T-cell (primary cell): ENCODE measurements around the gene ZFAND2A. TPM values are rescaled to one million over a fixed set of nuclear protein-coding genes. Genes with fewer than 3 reads are reported as not detected.
"Not testable (repeated sequence)": the region's sequence is repeated elsewhere in the genome, so short reads cannot be mapped to it uniquely, and the experiment has no call there.

ENCODE experiments used
- ATAC-seq, 4 experiments: fragments of 200-7000 bp in 3 of 4; fragments of 150-1000 bp in 1 of 4; cut with Tn5 transposase; replicated peaks in 1 of 4; 1 replicate in 3 of 4; 2 replicates in 1 of 4; pipeline ENCODE4 v1.10.0; 2021; ENCODE audit warnings: moderate library complexity in 3 of 4, mild to moderate bottlenecking in 2 of 4, moderate number of reproducible peaks in 1 of 4
- CTCF ChIA-PET, 2 donors: fragments of 300-600 bp; sonication (Branson Sonifier 250); formaldehyde crosslinking; loops; one replicate each; lab custom pipeline; 2022; ENCODE audit warnings: antibody characterized with exemption in 2 of 2; lab: Charles Lee
- POLR2A ChIA-PET, 2 donors: fragments of 300-600 bp; sonication (Branson Sonifier 250); formaldehyde crosslinking; loops; one replicate each; lab custom pipeline; 2022; ENCODE audit warnings: antibody characterized with exemption in 2 of 2; lab: Charles Lee
- DNase-seq, 35 experiments: peaks; one replicate each; pipeline versions ENCODE4 v3.0.0 to v3.0.0-alpha.2; 2013 to 2023
- H3K27ac ChIP-seq: one replicate; pipeline ENCODE4 v1.5.1; 2013; ENCODE audit warnings: low read length
- H3K27me3 ChIP-seq, 2 experiments: replicated peaks in 1 of 2; 1 replicate in 1 of 2; 2 replicates in 1 of 2; pipeline versions ENCODE4 v1.6.1 to v1.7.0; 2013; ENCODE audit warnings: low read length in 1 of 2, mixed read lengths in 1 of 2; ENCODE audit not compliant: control insufficient read depth in 2 of 2, insufficient read depth in 2 of 2; ENCODE audit errors: extremely low read depth in 1 of 2
- H3K36me3 ChIP-seq, 2 donors: 1 replicate in 1 of 2; 2 replicates in 1 of 2; pipeline versions ENCODE4 v1.6.1 to v1.7.0; 2013; ENCODE audit warnings: low read length in 1 of 2; ENCODE audit not compliant: control insufficient read depth in 2 of 2, insufficient read depth in 1 of 2; ENCODE audit errors: extremely low read depth in 1 of 2
- H3K4me1 ChIP-seq, 2 experiments: 1 replicate in 1 of 2; 2 replicates in 1 of 2; pipeline versions ENCODE4 v1.6.1 to v1.7.0; 2013; ENCODE audit warnings: low read length in 2 of 2, mixed read lengths in 1 of 2; ENCODE audit not compliant: insufficient read depth in 2 of 2, control insufficient read depth in 1 of 2; ENCODE audit errors: extremely low read depth in 1 of 2
- H3K4me3 ChIP-seq, 2 donors: 1 replicate in 1 of 2; 2 replicates in 1 of 2; pipeline versions ENCODE4 v1.5.1 to v1.7.0; 2013; ENCODE audit warnings: mild to moderate bottlenecking in 2 of 2, low read length in 1 of 2, moderate library complexity in 1 of 2; ENCODE audit not compliant: control insufficient read depth in 1 of 2; ENCODE audit errors: extremely low read depth in 1 of 2
- H3K9me3 ChIP-seq: 2 replicates; pipeline ENCODE4 v1.7.0; 2013
- H3K27ac Mint-ChIP-seq, 2 donors: one replicate each; pipeline ENCODE4 v1.8.0; 2020 to 2021; ENCODE audit warnings: mild to moderate bottlenecking in 2 of 2, mixed read lengths in 2 of 2
- H3K27me3 Mint-ChIP-seq, 2 donors: one replicate each; pipeline ENCODE4 v1.8.0; 2021 to 2022; ENCODE audit warnings: mixed read lengths in 2 of 2
- H3K36me3 Mint-ChIP-seq: one replicate; pipeline ENCODE4 v1.8.0; 2021; ENCODE audit warnings: mixed read lengths
- H3K4me1 Mint-ChIP-seq, 3 donors: one replicate each; pipeline ENCODE4 v1.8.0; 2020 to 2022; ENCODE audit warnings: mixed read lengths in 3 of 3, mild to moderate bottlenecking in 1 of 3
- H3K4me3 Mint-ChIP-seq, 3 donors: one replicate each; pipeline ENCODE4 v1.8.0; 2020 to 2022; ENCODE audit warnings: mild to moderate bottlenecking in 3 of 3, mixed read lengths in 3 of 3, moderate library complexity in 3 of 3
- H3K9me3 Mint-ChIP-seq, 3 donors: one replicate each; pipeline ENCODE4 v1.8.0; 2020 to 2022; ENCODE audit warnings: mixed read lengths in 3 of 3
- WGBS: methylation state at CpG from one replicate; pipeline ENCODE4 v1.1.5; 2013; ENCODE audit warnings: missing lambda C conversion rate; ENCODE audit not compliant: insufficient coverage; 5-methylcytosine and 5-hydroxymethylcytosine counted together
- total RNA-seq, 35 experiments: library from RNA in 6 of 35; stranded (reverse) in 6 of 35; fragments of 120-200 nt in 1 of 35; gene quantifications; one replicate each; pipeline versions ENCODE4 v1.2.1 to v1.2.4 and lab custom pipeline; 2013 to 2026

Gene ZFAND2A
- total RNA-seq, 5 donors from 2014 or later (not counting 1 experiment from before 2014, with no cell fraction given) = 26.6 to 77.3 (median 30.1) TPM

DNA sequence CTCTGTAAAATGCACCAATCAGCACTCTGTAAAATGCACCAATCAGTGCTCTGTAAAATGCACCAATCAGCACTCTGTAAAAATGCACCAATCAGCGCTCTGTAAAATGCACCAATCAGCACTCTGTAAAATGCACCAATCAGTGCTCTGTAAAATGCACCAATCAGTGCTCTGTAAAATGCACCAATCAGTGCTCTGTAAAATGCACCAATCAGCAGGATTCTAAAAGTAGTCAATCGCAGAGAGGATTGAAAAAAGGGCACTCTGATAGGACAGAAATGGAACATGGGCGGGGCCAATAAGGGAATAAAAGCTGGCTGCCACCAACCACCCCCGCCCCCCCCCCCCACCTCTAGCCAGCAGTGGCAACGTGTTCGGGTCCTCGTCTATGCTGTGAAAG, 11.5 kb upstream of the ZFAND2A start:
- H3K27me3 Mint-ChIP-seq, ATAC-seq, H3K27ac Mint-ChIP-seq, H3K27ac ChIP-seq, H3K9me3 ChIP-seq, H3K4me3 Mint-ChIP-seq, H3K36me3 Mint-ChIP-seq, H3K9me3 Mint-ChIP-seq, H3K4me3 ChIP-seq, POLR2A ChIA-PET, H3K36me3 ChIP-seq: not testable (repeated sequence)
- CTCF ChIA-PET = interaction anchor here (0.6 to 0.8 kb wide), 2 partner anchors 131 to 1182 kb away, joined by 3 to 4 read pairs; no protein-coding TSS in a partner anchor
- WGBS = 54% methylated on average over 4 of the region's 7 CpGs
- Histone ChIP-seq H3K4me1 (peaks cover 0 to 22% of the 10 kb centered on the region in 2 experiments), H3K27me3 (peaks cover 0 to 13% of the 10 kb centered on the region in 2 experiments)
- DNase-seq = peak in 5 of 35 experiments; percentile 9 to 48 (median 15)
- peaks cover 9 to 20% (median 10%) of the 10 kb centered on the region in 3 donors for H3K4me1 Mint-ChIP-seq

DNA sequence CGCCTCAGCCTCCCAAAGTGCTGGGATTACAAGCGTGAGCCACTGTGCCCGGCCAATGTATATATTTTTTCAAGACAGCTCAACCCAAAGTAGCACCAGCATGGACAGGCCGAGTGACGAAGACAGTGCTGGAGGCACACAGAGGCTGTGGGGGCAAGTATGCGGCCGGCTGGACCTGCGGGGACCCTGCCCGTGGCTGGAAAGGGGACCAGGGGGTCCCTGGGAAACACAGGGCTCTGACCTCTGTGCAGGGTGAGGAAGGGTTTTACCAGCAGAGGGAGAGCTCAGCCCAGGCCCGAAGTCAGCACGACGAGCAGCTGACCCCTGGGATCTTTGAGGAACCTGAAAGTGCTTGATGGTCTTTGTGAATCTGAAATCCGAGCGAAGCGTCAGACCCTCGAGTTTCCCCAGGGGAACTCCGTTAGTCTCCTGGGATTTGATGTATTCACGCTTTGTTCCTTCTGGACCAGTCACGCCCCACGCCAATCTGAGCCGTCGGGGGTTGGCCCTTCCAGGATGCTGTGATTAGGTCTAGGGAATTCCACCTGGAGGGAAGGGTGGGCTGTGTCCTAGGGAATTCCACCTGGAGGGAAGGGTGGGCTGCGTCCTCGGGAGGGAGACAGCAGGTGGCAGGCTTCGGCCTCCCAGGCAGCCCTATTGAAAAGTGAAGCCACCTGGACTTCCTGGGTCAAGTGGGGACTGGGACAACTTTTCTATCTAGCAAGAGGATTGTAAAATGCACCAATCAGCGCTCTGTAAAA, 10.9 kb upstream of the ZFAND2A start:
- Histone ChIP-seq H3K36me3 (no peaks in the 10 kb centered on the region), H3K4me3 (no peak overlapping the region), H3K4me1 (peaks cover 0 to 16% of the 10 kb centered on the region in 2 experiments), H3K9me3 (no peaks in the 10 kb centered on the region), H3K27me3 (peaks cover 0 to 7% of the 10 kb centered on the region in 2 experiments), H3K27ac (no peak overlapping the region)
- ChIA-PET CTCF (interaction anchor here in 1 of 2 donors (0.7 kb wide), 1 partner anchor 178 kb away, joined by 3 read pairs; no protein-coding TSS in a partner anchor), POLR2A (interaction anchor here in 1 of 2 donors (0.6 kb wide), 1 partner anchor 199 kb away, joined by 3 read pairs; no protein-coding TSS in a partner anchor)
- Mint-ChIP-seq H3K9me3 (no peaks in the 10 kb centered on the region), H3K4me1 (peaks cover 4 to 14% (median 5%) of the 10 kb centered on the region in 3 donors), H3K4me3 (no peak overlapping the region), H3K27ac (no peak overlapping the region), H3K27me3 (peaks cover 0 to 3% of the 10 kb centered on the region in 2 donors), H3K36me3 (no peaks in the 10 kb centered on the region)
- DNase-seq = no peak
- ATAC-seq = no peak
- 86% methylated on average over 25 of the region's 26 CpGs for WGBS

DNA sequence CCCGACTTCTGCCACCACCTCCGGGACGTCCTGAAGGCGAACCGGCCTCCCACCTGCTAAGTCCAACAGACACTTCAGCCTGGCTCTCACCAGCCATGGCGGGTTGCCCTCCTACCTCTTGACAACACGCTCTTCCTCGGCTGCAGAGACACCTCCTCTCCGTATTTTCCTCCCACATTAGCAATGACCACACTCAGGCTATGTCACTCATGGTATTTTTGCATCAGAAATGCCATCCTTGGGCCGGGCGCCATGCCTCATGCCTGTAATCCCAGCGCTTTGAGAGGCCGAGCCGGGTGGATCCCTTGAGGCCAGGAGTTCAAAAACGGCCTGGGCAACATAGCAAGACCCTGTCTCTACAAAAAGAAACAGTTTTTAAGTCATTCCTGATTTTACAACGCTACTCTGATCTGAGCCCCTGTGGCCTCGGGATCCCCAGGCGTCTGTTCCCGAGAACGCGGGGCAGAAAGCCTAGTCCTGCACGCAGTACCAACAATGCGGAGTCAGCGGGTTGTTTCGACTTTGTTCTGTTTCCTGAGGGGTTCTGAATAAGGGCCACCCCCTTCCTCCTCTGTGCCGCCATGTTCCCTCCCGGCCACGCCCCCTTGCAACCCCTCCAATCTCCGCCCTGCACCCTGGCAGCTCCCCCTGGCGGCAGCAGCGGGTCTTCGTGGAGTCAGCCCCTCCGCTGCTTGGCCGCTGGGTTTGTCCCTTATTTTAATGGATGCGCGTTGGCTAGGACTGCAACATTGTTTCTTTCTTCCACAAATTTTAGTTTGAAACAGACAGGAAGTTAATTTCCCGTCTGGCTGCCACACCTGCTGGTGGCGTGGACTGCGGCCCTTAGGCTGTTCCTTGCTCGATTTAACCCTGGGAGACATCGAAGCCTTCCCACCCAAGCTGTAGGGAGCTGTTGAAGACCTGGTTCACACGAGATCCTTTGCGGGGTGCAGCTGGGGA, 9.7 kb upstream of the ZFAND2A start:
- H3K4me1 ChIP-seq = peaks cover 0 to 12% of the 10 kb centered on the region in 2 experiments
- Mint-ChIP-seq H3K27me3 (peaks cover 0 to 3% of the 10 kb centered on the region in 2 donors), H3K36me3 (no peaks in the 10 kb centered on the region), H3K9me3 (no peaks in the 10 kb centered on the region), H3K4me1 (peaks cover 4 to 14% (median 5%) of the 10 kb centered on the region in 3 donors), H3K27ac (peak overlapping the region in 1 of 2 donors; percentile 92), H3K4me3 (peak overlapping the region; percentile 3 to 85 (median 78))
- ChIA-PET POLR2A (no interaction called here), CTCF (interaction anchor here in 1 of 2 donors (0.5 to 0.7 kb wide), 2 partner anchors 176 to 1178 kb away, joined by 3 to 5 read pairs; no protein-coding TSS in a partner anchor)
- no peaks in the 10 kb centered on the region for H3K9me3 ChIP-seq
- ATAC-seq (peak; percentile 97 to 100 (median 99)), DNase-seq (peak; percentile 77 to 97 (median 90))
- peaks cover 0 to under 1% of the 10 kb centered on the region in 2 donors for H3K36me3 ChIP-seq
- WGBS = 44% methylated on average over 35 of the region's 43 CpGs
- peaks cover 0 to 2% of the 10 kb centered on the region in 2 experiments for H3K27me3 ChIP-seq
- H3K4me3 ChIP-seq = peak overlapping the region; percentile 35 to 62
- H3K27ac ChIP-seq = peak overlapping the region; percentile 68

DNA sequence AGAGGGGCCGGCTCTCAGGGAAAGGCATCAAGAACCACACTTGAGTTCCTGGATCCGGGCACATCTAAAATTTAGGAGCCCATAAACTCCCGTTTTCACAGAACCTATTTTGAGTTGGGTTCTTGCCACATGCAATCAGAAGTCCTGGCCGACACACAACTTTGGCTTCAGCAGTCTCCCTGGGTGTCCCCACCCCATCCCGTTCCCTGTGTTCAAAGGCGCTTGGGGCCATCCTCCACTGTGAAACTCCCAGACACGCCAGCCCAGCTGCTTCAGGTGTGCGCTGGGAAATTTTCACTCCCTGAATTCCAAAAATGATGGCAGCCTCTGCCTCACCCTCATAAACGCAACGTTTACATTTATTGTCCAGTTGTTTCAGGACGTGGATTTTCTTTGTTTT, 8.4 kb upstream of the ZFAND2A start:
- H3K27me3 ChIP-seq = peaks cover 0 to 2% of the 10 kb centered on the region in 2 experiments
- ChIA-PET CTCF (no interaction called here), POLR2A (no interaction called here)
- Mint-ChIP-seq H3K4me3 (no peak overlapping the region), H3K9me3 (no peaks in the 10 kb centered on the region), H3K4me1 (peaks cover 4 to 14% (median 5%) of the 10 kb centered on the region in 3 donors), H3K27ac (no peak overlapping the region), H3K36me3 (no peaks in the 10 kb centered on the region), H3K27me3 (no peaks in the 10 kb centered on the region)
- H3K36me3 ChIP-seq = peaks cover 0 to 4% of the 10 kb centered on the region in 2 donors
- no peak for DNase-seq
- ATAC-seq = no peak
- WGBS = 98% methylated on average over 8 of the region's 11 CpGs
- no peak overlapping the region for H3K27ac ChIP-seq
- H3K9me3 ChIP-seq = no peaks in the 10 kb centered on the region
- peaks cover 0 to 12% of the 10 kb centered on the region in 2 experiments for H3K4me1 ChIP-seq
- no peak overlapping the region for H3K4me3 ChIP-seq

DNA sequence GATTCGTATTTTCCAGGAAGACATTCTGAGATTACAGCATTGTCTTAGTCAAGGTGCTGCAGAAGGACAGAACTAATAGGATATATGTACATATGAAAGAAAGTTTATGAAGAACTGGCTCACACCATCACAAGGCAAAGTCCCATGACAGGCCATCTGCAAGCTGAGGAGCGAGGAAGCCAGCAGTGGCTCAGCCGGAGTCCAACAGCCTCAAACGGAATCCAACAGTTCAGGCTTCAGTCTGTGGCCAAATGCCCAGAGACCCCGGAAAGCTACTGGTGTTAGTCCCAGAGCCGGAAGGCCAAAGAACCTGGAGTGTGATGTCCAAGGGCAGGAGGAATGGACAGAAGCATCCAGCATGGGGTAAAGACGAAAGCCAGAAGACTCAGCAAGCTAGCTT, 4.4 kb upstream of the ZFAND2A start:
- H3K4me1 Mint-ChIP-seq = peaks cover 10 to 13% (median 12%) of the 10 kb centered on the region in 3 donors
- 100% methylated on average over 5 of the region's 7 CpGs for WGBS
- no peaks in the 10 kb centered on the region for H3K9me3 Mint-ChIP-seq
- no peak overlapping the region for H3K4me3 Mint-ChIP-seq
- no peaks in the 10 kb centered on the region for H3K27me3 ChIP-seq
- H3K9me3 ChIP-seq = no peaks in the 10 kb centered on the region
- DNase-seq = no peak
- H3K27ac ChIP-seq = no peak overlapping the region
- ATAC-seq = no peak
- POLR2A ChIA-PET = no interaction called here
- CTCF ChIA-PET = no interaction called here
- H3K27me3 Mint-ChIP-seq = no peaks in the 10 kb centered on the region
- no peak overlapping the region for H3K4me3 ChIP-seq
- H3K36me3 Mint-ChIP-seq = no peaks in the 10 kb centered on the region
- H3K27ac Mint-ChIP-seq = no peak overlapping the region
- H3K4me1 ChIP-seq = peaks cover 0 to 15% of the 10 kb centered on the region in 2 experiments
- peaks cover 0 to 4% of the 10 kb centered on the region in 2 donors for H3K36me3 ChIP-seq

DNA sequence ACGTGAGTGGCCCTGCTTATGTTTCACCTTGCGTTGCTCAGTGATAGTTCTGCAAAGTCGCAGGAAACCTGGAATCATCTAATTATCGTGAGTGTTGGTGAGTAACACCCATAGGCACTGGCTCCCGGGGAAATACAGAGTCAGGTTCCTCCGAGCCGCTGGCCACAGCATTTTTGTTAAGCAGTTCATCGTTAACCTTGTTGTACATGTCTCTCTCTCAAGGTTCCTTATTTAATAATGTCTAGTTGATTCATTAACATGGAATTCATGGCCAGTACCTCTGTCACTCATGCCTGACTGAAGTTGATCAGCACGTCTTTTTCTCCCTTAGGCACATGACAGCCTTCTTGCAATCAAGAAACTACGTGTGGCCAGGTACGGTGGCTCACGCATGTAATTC, 3.1 kb upstream of the ZFAND2A start:
- no peaks in the 10 kb centered on the region for H3K36me3 Mint-ChIP-seq
- H3K4me1 ChIP-seq = peaks cover 8 to 23% of the 10 kb centered on the region in 2 experiments
- no peaks in the 10 kb centered on the region for H3K27me3 ChIP-seq
- ChIA-PET POLR2A (no interaction called here), CTCF (no interaction called here)
- 94% methylated on average over 9 of the region's 12 CpGs for WGBS
- no peaks in the 10 kb centered on the region for H3K27me3 Mint-ChIP-seq
- ATAC-seq (no peak), DNase-seq (no peak)
- no peaks in the 10 kb centered on the region for H3K9me3 ChIP-seq
- H3K27ac ChIP-seq = no peak overlapping the region
- no peak overlapping the region for H3K4me3 Mint-ChIP-seq
- no peaks in the 10 kb centered on the region for H3K9me3 Mint-ChIP-seq
- H3K4me1 Mint-ChIP-seq = peaks cover 19 to 22% (median 19%) of the 10 kb centered on the region in 3 donors
- no peak overlapping the region for H3K4me3 ChIP-seq
- peaks cover 0 to 4% of the 10 kb centered on the region in 2 donors for H3K36me3 ChIP-seq
- no peak overlapping the region for H3K27ac Mint-ChIP-seq
